DND-41 (cell line): Measurements from ENCODE around the gene IL22.

Experiments used
- CTCF ChIP-seq: IDR thresholded peaks from 2 replicates; pipeline ENCODE4 v1.5.1; 2012; ENCODE audit warnings: borderline replicate concordance, low read length, moderate library complexity, mild to moderate bottlenecking; ENCODE audit not compliant: poor library complexity, severe bottlenecking; ENCODE audit errors: extremely low read depth
- EZH2 ChIP-seq: IDR thresholded peaks from 3 replicates; pipeline ENCODE4 v1.6.1; 2012; ENCODE audit warnings: borderline replicate concordance, low read depth, mild to moderate bottlenecking, moderate library complexity, low read length, inconsistent platforms; ENCODE audit not compliant: severe bottlenecking

GRCh38 chr12:68287106-68287505, 33.7 kb upstream of the IL22 start:
- TF ChIP-seq CTCF: no peak
- TF ChIP-seq EZH2: no peak
